GM19023 (cell line): Measurements from ENCODE around the gene SPATA19.

Experiments used
- ATAC-seq: cut with Tn5 transposase; IDR thresholded peaks from one replicate; pipeline ENCODE4 v1.9.1; 2021; ENCODE audit warnings: mild to moderate bottlenecking, moderate library complexity; ENCODE audit not compliant: unreplicated experiment

SPATA19 gene

GRCh38 chr11:133835593-133836548 is 9.4 kb downstream of the SPATA19 start:
- no peak for ATAC-seq

- ATAC-seq = peak; percentile 81
Measured at GRCh38 chr11:133834682-133835592, 10.4 kb downstream of the SPATA19 start.

GRCh38 chr11:133833898-133834681 is 11.2 kb downstream of the SPATA19 start:
- no peak for ATAC-seq

- ATAC-seq = no peak
Measured at GRCh38 chr11:133832991-133833897, 12.1 kb downstream of the SPATA19 start.

GRCh38 chr11:133832096-133832990 is 13.0 kb downstream of the SPATA19 start:
- ATAC-seq = no peak

- no peak for ATAC-seq
Measured at GRCh38 chr11:133830931-133831907, 14.1 kb downstream of the SPATA19 start.

GRCh38 chr11:133829566-133829965 is 15.7 kb downstream of the SPATA19 start:
- ATAC-seq = no peak

- ATAC-seq = no peak
Measured at GRCh38 chr11:133828871-133829270, 16.4 kb downstream of the SPATA19 start.

- no peak for ATAC-seq
Measured at GRCh38 chr11:133827556-133827955, 17.8 kb downstream of the SPATA19 start.

GRCh38 chr11:133826866-133827265 is 18.4 kb downstream of the SPATA19 start:
- ATAC-seq = no peak

GRCh38 chr11:133825666-133826065 is 19.6 kb downstream of the SPATA19 start:
- no peak for ATAC-seq

- ATAC-seq = no peak
Measured at GRCh38 chr11:133825156-133825555, 20.2 kb downstream of the SPATA19 start.

- no peak for ATAC-seq
Measured at GRCh38 chr11:133824593-133824992, 20.7 kb downstream of the SPATA19 start.

- no peak for ATAC-seq
Measured at GRCh38 chr11:133823614-133824013, 21.7 kb downstream of the SPATA19 start.

- no peak for ATAC-seq
Measured at GRCh38 chr11:133823211-133823610, 22.1 kb downstream of the SPATA19 start.

GRCh38 chr11:133821776-133822175 is 23.5 kb downstream of the SPATA19 start:
- no peak for ATAC-seq

- no peak for ATAC-seq
Measured at GRCh38 chr11:133819746-133820315, 25.5 kb downstream of the SPATA19 start.
